HG03095 (cell line): ENCODE data around the gene CLC.
"Not testable (repeated sequence)": the region's sequence is repeated elsewhere in the genome, so short reads cannot be mapped to it uniquely, and the experiment has no call there.

ENCODE experiments used
- ATAC-seq: cut with Tn5 transposase; IDR thresholded peaks from one replicate; pipeline ENCODE4 v1.9.1; 2021; ENCODE audit warnings: moderate library complexity; ENCODE audit not compliant: unreplicated experiment

CLC gene

DNA sequence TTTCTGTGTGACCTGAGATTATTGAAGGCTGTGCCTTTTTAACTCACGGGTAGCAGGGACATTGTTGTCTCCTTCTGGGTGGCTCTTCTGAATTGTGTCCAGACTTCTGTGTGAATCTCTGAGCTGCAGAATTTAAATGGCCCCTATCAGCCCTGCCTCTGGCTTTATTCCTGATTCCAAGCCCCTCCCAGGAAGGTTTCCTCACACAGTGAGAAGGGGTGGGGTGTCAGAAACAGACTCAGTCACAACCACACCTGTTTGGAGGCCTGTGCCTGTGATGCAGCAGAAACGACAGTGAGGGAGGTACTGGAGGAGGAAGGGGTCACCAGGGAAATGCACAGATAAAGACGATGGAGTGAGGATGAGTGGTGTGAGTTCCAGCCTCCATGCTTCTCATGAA, at the start of gene CLC:
TSS of gene CLC (minus strand) at position 139 of the 400 bp plus-strand sequence. CDS start at position 62, 77 bp downstream.
- no peak for ATAC-seq

DNA sequence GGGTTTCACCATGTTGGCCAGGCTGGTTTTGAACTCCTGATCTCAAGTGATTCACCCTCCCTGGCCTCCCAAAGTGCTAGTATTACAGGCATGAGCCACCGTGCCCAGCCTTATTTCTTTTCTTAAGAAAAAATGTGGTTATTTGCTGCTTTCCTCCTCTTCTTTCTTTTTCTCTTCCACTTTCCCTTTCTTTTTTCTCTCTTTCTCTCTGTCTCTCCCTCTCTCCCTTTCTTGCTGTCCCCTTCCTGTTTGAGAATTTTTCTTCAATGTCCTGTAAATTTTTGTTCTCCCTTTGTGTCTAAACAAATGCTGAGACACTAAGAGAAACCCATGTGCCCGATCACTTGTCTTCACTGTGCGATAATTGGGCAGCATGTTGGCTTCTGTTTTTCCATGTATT, 43.1 kb upstream of the CLC start:
- ATAC-seq: no peak

DNA sequence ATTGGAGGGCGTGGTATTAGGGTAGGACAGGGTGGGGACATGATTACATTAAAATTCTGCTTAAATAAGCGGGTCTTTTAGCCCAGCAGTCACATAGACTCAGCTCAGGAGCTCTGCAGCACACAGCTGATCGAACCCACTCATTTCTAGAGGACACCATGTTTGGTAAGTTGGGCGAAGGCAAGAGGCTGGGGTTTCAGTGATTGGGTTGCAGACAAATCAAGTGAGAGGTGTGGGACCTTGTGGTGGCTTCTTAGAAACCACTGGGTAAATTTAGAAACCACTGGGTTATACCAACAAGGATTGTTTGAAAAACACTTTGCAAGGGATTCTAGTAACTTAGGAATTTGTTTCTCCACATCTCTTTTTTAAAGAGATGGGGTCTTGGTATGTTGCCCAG, 40.9 kb upstream of the CLC start, which contains the start of gene LEUTX:
TSS of gene LEUTX (plus strand) at position 92 of the 400 bp plus-strand sequence. CDS start at position 159, 67 bp downstream.
- ATAC-seq: no peak

DNA sequence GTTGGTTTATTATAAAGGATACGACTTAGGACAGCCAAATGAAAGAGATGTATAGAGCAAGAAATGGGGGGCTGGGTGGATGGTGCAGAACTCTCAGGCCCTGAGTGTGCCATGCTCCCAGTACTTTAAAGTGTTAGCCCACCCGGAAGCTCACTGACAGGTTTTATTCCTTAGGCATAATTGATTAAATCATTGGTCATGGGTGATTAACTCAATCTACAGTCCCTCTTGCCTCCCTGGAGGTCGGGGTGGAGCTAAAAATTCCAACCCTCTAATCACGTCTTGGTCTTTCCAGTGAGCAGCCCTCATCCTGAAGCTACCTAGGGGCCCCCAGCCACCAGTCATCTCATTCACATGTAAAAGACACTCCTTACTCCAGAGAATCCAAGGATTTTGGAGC, 31.0 kb upstream of the CLC start:
- no peak for ATAC-seq

DNA sequence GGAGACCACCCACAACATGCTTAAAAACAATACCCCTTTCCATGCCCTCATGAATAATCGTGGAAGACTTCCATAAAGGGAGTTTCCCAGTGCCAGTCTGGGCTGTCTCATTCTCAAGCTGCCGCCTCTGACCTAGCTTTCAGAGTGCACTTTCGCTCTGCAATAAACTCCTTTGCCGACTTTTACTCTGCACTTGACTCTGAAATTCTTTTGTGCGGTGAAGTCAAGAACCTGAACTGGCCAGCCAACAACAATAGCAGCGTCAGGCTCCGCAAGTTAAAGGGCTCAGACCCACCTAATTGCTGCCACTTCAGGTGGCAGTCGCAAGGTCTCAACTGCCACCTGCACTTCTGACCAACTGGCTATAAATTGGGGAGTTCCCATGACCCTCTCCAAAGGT, 30.5 kb upstream of the CLC start:
- no peak for ATAC-seq

GRCh38 chr19:39765091-39766076, 27.6 kb upstream of the CLC start:
- no peak for ATAC-seq

DNA sequence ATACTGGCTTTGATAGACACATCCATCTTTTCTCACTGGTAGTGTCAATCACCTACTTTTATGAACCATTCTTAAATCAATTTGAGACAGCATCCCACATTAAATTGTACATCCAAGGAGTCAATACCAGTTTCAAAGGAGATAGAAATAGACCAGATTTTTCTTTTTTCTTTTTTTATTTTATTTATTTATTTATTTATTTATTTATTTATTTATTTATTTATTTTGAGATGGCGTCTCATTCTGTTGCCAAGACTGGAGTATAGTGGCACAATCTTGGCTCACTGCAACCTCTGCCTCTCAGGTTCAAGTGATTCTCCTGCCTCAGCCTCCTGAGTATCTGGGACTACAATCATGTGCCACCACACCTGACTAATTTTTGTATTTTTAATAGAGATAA, 24.0 kb upstream of the CLC start:
- ATAC-seq: not testable (repeated sequence)

DNA sequence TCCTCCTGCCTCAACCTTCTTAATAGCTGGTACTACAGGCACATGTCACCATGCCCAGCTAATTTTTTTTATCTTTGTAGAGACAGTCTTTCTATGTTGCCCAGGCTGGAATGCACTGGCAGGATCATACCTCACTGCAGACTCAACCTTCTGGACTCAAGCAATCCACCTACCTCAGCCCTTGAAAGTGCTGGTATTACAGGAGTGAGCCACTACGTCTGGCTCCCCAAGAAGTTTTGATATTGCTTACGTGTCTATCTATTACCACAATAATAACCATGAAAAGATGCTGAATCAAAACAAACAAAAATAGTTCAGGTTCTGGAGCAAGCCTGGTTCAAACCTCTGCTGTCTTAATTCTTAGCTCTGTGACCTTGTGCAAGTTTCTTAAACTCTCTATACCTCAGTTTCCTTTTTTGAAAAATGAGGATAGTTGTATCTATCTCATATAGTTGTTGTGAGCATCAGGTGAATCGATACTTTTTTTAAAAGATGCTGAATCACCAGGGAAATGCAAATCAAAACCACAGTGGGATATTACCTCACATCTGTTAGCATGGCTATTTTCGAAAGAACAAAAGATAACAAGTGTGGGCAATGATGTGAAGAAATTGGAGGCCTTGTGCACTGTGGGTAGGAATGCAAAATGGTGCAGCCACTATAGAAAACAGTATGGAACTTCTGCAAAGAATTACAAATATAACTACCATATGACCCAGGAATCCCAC, 21.8 kb upstream of the CLC start:
- ATAC-seq: no peak

- ATAC-seq: no peak
Observed at GRCh38 chr19:39754971-39755370, 17.1 kb upstream of the CLC start.

DNA sequence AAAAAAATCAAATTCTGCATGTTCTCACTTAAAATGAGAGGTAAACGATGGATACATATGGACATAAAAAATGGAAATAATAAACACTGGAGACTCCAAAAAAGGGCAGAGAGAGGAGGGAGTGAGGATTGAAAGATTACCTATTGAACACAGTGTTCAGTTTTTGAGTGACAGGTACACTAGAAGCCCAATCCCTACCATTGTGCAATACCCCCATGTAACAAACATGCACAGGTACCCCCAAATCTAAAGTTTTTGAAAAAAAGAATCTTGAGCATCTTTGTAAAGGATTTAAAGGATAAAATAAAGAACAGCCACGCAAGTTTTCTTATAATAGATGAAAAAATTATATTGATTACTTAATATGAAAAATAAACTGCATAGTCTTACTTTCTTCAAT, 16.7 kb upstream of the CLC start:
- no peak for ATAC-seq

DNA sequence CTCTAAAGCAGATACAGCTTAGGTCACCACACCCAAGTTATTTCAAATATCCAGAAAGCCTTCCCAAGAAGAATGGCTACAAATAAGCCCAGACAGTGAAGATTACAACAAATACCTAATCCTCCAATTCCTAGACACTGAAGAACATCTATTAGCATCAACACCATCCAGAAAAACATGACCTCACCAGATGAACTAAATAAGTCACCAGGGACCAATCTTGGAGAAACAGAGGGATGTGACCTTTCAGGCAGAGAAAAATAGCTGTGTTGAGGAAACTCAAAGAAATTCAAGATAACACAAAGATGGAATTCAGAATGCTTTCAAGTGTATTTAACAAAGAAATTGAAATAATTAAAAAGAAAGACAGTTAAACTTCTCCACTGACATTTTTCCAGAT, 15.0 kb upstream of the CLC start:
- no peak for ATAC-seq

GRCh38 chr19:39752390-39752789, 14.6 kb upstream of the CLC start:
- ATAC-seq: no peak

DNA sequence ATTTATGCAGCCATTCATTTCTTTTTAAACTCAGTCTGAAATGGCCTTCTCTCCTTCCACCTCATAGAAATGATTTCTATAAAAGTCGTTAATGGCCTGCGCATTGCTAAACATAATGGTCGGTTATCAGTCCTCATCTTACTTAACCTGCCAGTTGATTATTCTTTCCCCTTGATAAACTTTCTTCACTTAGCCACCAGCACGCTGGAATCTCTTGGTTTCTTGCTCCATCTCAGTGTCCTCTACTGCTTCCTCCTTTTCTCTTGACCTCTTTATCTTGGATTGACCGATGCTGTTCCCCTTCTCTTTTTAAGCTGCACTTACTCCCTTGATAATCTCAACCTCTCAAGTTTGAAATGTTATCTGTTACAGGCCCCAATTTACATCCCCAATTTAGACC, 12.2 kb upstream of the CLC start:
- no peak for ATAC-seq

DNA sequence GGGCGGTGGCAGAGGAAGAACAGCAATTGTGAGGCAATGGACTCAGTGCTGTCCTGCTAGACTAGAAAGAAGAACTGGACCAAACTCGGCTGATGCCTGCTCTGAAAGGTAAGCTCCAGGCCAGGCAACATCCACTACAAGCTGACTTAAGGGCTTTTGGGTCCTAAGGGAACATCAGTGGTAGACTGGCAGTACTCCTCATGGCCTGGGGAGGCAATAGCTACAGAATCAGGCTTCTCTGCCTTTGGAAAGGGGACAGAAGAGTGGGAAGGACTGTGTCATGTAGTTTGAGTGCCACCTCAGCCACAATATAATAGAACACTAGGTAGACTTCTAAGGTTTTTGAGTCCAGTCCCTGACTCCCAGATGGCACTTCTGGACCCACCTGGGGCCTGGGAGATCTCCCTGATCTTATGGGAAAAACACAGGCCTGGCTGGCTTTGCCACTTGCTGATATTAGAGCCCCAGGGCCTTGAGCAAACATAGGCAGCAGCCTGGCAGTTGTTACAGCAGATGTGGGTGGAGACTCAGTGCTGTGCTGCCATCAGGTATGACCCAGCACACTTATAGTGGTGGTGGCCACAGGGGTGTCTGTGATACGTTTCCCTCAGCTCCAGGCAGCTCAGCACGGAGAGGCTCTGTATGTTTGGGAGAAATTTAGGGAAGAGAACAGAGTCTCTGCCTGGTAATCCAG, 9.2 kb upstream of the CLC start:
- ATAC-seq: no peak

GRCh38 chr19:39745643-39746042, 7.8 kb upstream of the CLC start:
- no peak for ATAC-seq

DNA sequence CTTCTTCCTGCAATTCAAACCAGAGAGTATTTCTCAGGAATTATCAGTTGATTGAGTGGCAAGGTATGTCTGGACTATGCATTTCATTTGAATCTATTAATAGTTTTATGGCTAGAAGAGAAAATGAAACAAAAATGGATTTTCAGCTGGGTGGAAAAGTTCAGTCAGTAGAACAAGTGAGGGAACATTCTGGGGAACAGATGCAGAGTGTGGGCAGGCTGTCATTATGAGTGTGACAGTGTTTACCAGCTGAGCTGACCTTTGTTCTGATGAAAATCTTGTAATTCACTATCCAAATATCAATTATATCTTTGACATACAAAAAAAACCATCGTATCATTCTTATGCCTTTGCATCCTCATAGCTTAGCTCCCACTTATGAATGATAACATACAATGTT, 2.6 kb upstream of the CLC start:
- no peak for ATAC-seq

- ATAC-seq: no peak
Observed at GRCh38 chr19:39738814-39739213, 985 bp upstream of the CLC start.

- ATAC-seq: no peak
Observed at GRCh38 chr19:39737351-39737750, 478 bp downstream of the CLC start.

DNA sequence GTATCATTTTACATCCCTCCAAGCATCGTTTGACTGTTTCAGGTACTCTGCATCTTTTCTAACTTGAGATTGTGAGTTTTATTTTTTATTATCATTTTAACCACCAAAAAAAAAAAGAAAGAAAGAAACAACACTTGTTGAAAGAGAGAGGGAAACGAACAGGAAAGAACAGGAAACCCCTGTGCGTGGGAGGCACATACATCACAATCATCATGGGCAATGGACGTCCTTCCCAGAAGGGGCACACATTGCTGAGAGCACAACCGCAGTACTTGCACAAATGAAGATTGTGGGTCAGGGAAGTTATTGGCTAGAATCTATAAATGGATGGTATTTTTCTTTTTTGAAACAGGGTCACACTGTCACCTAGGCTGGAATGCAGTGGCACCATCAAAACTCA, 1.7 kb downstream of the CLC start:
- ATAC-seq: no peak

DNA sequence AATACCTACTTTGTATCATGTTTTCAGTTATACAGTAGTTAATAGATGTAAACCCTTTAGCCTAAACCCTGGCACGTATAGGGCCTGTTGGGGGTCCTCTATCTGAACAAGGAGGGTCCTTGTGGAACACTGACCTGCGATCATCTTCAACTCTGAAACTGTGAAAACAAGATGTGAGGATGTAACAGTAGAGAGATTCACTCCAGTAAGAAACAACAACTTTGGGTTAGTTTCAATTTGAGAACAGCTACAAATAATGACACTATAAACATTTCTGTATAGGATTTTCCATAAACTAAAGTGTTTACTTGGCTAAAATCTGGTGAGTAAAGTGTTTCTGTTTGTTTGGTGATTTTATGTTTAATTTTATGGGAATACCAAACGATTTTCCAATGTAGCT, 2.1 kb downstream of the CLC start:
- ATAC-seq: no peak

GRCh38 chr19:39733841-39734240, 4.0 kb downstream of the CLC start:
- ATAC-seq: no peak
